ENCODE measurements around the gene CPNE7.
A peak's percentile ranks its signal among the peaks of the same experiment; 100 is the strongest.

DNA sequence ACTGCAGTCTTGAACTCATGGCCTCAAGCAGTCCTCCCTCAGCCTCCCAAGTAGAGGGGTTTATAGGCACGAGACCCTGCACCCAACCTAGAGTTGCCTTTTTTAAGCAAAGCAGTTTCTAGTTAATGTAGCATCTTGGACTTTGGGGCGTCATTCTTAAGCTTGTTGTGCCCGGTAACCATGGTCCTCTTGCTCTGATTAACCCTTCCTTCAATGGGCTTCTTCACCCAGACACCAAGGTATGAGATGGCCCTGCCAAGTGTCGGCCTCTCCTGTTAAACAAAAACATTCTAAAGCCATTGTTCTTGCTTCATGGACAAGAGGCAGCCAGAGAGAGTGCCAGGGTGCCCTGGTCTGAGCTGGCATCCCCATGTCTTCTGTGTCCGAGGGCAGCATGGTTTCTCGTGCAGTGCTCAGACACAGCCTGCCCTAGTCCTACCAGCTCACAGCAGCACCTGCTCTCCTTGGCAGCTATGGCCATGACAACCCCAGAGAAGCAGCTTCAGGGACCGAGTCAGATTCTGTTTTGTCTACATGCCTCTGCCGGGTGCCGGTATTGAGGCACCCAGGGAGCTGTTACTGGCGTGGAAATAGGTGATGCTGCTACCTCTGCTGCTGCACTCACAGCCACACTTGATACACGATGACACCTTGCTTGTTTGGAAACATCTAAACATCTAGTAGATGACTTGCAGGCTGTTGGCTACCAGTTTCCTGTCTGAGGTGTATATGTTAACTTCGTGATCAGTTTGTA is 11.7 kb upstream of the CPNE7 start:
- peak; percentile 83 for TF ChIP-seq POLR2AphosphoS5 (IDR thresholded peaks at IDR 0.05; ENCODE audit: low read depth, low read length)
- TF ChIP-seq CTCF (IDR thresholded peaks at IDR 0.05; ENCODE audit: control extremely low read depth in 1 of 3, insufficient read depth in 1 of 3, low read depth in 1 of 3, low read length in 3 of 3), result no peak
- TF ChIP-seq EZH2 (IDR thresholded peaks at IDR 0.05; ENCODE audit: low read depth, low read length, severe bottlenecking), result no peak
- TF ChIP-seq EGR1 (IDR thresholded peaks at IDR 0.05; ENCODE audit: borderline replicate concordance, low read depth, low read length), result no peak
- TF ChIP-seq SRF (IDR thresholded peaks at IDR 0.05; ENCODE audit: low read depth, low read length), result no peak
- no peak for TF ChIP-seq RAD21 (IDR thresholded peaks at IDR 0.05 in 1 of 2, conservative IDR thresholded peaks at IDR 0.05 in 1 of 2; ENCODE audit: low read depth in 2 of 2, low read length in 2 of 2)
- TF ChIP-seq POLR2A (IDR thresholded peaks at IDR 0.05; ENCODE audit: control extremely low read depth in 1 of 2, low read depth in 2 of 2, low read length in 2 of 2), result peak; percentile 35 to 49
- TF ChIP-seq USF2 (IDR thresholded peaks at IDR 0.05; ENCODE audit: low read length), result no peak
- no peak for TF ChIP-seq MAX (IDR thresholded peaks at IDR 0.05)
- TF ChIP-seq KDM1A (IDR thresholded peaks at IDR 0.05; ENCODE audit: borderline replicate concordance, low read length), result no peak
- no peak for TF ChIP-seq GTF2F1 (IDR thresholded peaks at IDR 0.05; ENCODE audit: borderline replicate concordance, low read depth, low read length)

Data from H1 (cell line).